IMR-90 (cell line): ENCODE measurements around the gene SH3RF3. TPM values are rescaled to one million over a fixed set of nuclear protein-coding genes. Genes with fewer than 3 reads are reported as not detected.

Source experiments
- ATAC-seq: fragments of 200-7000 bp; cut with Tn5 transposase; 2 replicates; pipeline ENCODE4 v1.9.1; 2020; ENCODE audit warnings: low read depth, mild to moderate bottlenecking, moderate library complexity
- BruUV-seq: library from RNA; stranded (reverse); fragments of 400-500 nt; replicated peaks from 2 replicates; lab custom pipeline; 2021; lab: Mats Ljungman, UMichigan
- CTCF ChIA-PET: fragments of 300-600 bp; formaldehyde crosslinking; extraction: SDS; loops from one replicate; lab custom pipeline; 2021; ENCODE audit warnings: antibody characterized with exemption; lab: Yijun Ruan, JAX
- POLR2A ChIA-PET: fragments of 300-600 bp; sonication (Branson Sonifier 250); formaldehyde crosslinking; loops from one replicate; lab custom pipeline; 2022; ENCODE audit warnings: antibody characterized with exemption; ENCODE audit not compliant: unreplicated experiment; lab: Charles Lee
- DNase-seq: peaks from one replicate; pipeline ENCODE4 v3.0.0; 2013
- H2AFZ ChIP-seq: replicated peaks from 2 replicates; pipeline ENCODE3; 2013; ENCODE audit warnings: low read length, mild to moderate bottlenecking; ENCODE audit not compliant: poor library complexity
- H2AK5ac ChIP-seq: 2 replicates; pipeline ENCODE4 v1.6.1; 2013; ENCODE audit warnings: low read depth, low read length, inconsistent platforms
- H2AK9ac ChIP-seq: replicated peaks from 2 replicates; pipeline ENCODE3; 2013; ENCODE audit warnings: mild to moderate bottlenecking, low read depth, low read length, moderate library complexity; ENCODE audit not compliant: poor library complexity
- H2BK120ac ChIP-seq: 2 replicates; pipeline ENCODE4 v1.6.1; 2013; ENCODE audit warnings: low read depth, low read length, inconsistent platforms
- H2BK15ac ChIP-seq: 3 replicates; pipeline ENCODE4 v1.6.1; 2013; ENCODE audit warnings: low read depth, low read length, inconsistent platforms
- H2BK20ac ChIP-seq: 2 replicates; pipeline ENCODE4 v1.6.1; 2013; ENCODE audit warnings: low read depth, mild to moderate bottlenecking, inconsistent platforms, low read length, moderate library complexity
- H2BK5ac ChIP-seq: 2 replicates; pipeline ENCODE4 v1.6.1; 2013; ENCODE audit warnings: mild to moderate bottlenecking, low read depth, low read length, inconsistent platforms; ENCODE audit not compliant: poor library complexity, severe bottlenecking
- H3K14ac ChIP-seq: replicated peaks from 2 replicates; pipeline ENCODE4 v1.6.1; 2013; ENCODE audit warnings: low read depth, low read length, inconsistent platforms
- H3K18ac ChIP-seq: 2 replicates; pipeline ENCODE4 v1.6.1; 2013; ENCODE audit warnings: low read depth, low read length, control low read depth
- H3K23ac ChIP-seq: 2 replicates; pipeline ENCODE4 v1.6.1; 2013; ENCODE audit warnings: low read depth, low read length, inconsistent platforms
- H3K27ac ChIP-seq: 2 replicates; pipeline ENCODE4 v1.5.1; 2013; ENCODE audit warnings: mild to moderate bottlenecking, control low read depth, low read length; ENCODE audit not compliant: insufficient read depth
- H3K27me3 ChIP-seq: 2 replicates; pipeline ENCODE4 v1.6.1; 2013; ENCODE audit warnings: low read length; ENCODE audit not compliant: control insufficient read depth, insufficient read depth
- H3K36me3 ChIP-seq: 2 replicates; pipeline ENCODE4 v1.6.1; 2013; ENCODE audit warnings: low read length, mixed read lengths; ENCODE audit not compliant: control insufficient read depth, insufficient read depth
- H3K4ac ChIP-seq: 2 replicates; pipeline ENCODE4 v1.6.1; 2013; ENCODE audit warnings: low read depth, low read length, inconsistent platforms
- H3K4me1 ChIP-seq: 2 replicates; pipeline ENCODE4 v1.6.1; 2013; ENCODE audit warnings: low read length, mixed read lengths; ENCODE audit not compliant: control insufficient read depth, insufficient read depth
- H3K4me2 ChIP-seq: 2 replicates; pipeline ENCODE4 v1.6.1; 2013; ENCODE audit warnings: low read depth, mild to moderate bottlenecking, control low read depth, low read length, moderate library complexity
- H3K4me3 ChIP-seq: 2 replicates; pipeline ENCODE4 v1.5.1; 2013; ENCODE audit warnings: low read depth, mild to moderate bottlenecking, control low read depth, low read length, moderate library complexity; ENCODE audit not compliant: insufficient read depth
- H3K56ac ChIP-seq: 2 replicates; pipeline ENCODE4 v1.6.1; 2013; ENCODE audit warnings: low read length, inconsistent platforms; ENCODE audit not compliant: insufficient read depth; ENCODE audit errors: extremely low read depth
- H3K79me1 ChIP-seq, 2 experiments: 2 replicates each; pipeline ENCODE4 v1.6.1; 2013; ENCODE audit warnings: low read length in 2 of 2, inconsistent platforms in 1 of 2, low read depth in 1 of 2
- H3K9ac ChIP-seq: 2 replicates; pipeline ENCODE4 v1.6.1; 2013; ENCODE audit warnings: low read depth, low read length, control low read depth
- H3K9me1 ChIP-seq: 2 replicates; pipeline ENCODE4 v1.6.1; 2013; ENCODE audit warnings: low read length, inconsistent platforms; ENCODE audit not compliant: insufficient read depth
- H3K9me3 ChIP-seq: 2 replicates; pipeline ENCODE4 v1.6.1; 2013; ENCODE audit warnings: low read length; ENCODE audit not compliant: control insufficient read depth, insufficient read depth
- H4K20me1 ChIP-seq: 2 replicates; pipeline ENCODE4 v1.6.1; 2013; ENCODE audit warnings: low read length, inconsistent platforms; ENCODE audit not compliant: insufficient read depth
- H4K5ac ChIP-seq: 2 replicates; pipeline ENCODE4 v1.6.1; 2013; ENCODE audit warnings: mild to moderate bottlenecking, low read depth, low read length, control low read depth
- H4K8ac ChIP-seq, 2 experiments: 2 replicates each; pipeline ENCODE4 v1.6.1; 2013; ENCODE audit warnings: low read depth in 2 of 2, low read length in 2 of 2, control low read depth in 1 of 2, inconsistent platforms in 1 of 2
- H4K91ac ChIP-seq: 2 replicates; pipeline ENCODE4 v1.6.1; 2013; ENCODE audit warnings: low read depth, low read length, inconsistent platforms; ENCODE audit not compliant: insufficient read depth
- BHLHE40 ChIP-seq: fragments of 150-350 bp; IDR thresholded peaks from 2 replicates; pipeline ENCODE4 v1.6.1; 2016; ENCODE audit warnings: mild to moderate bottlenecking, low read depth, low read length
- FOS ChIP-seq: fragments of 150-350 bp; IDR thresholded peaks from 2 replicates; pipeline ENCODE4 v1.6.1; 2016; ENCODE audit warnings: low read depth, low read length
- MAFK ChIP-seq: IDR thresholded peaks from 2 replicates; pipeline ENCODE4 v1.6.1; 2012; ENCODE audit warnings: low read depth, low read length, improper control_type of control experiment
- MAZ ChIP-seq: IDR thresholded peaks from 2 replicates; pipeline ENCODE4 v1.6.1; 2012; ENCODE audit warnings: low read depth, mild to moderate bottlenecking, low read length, improper control_type of control experiment, moderate library complexity, borderline replicate concordance
- MXI1 ChIP-seq: IDR thresholded peaks from 2 replicates; pipeline ENCODE4 v1.6.1; 2012; ENCODE audit warnings: low read depth, mild to moderate bottlenecking, low read length, moderate library complexity, borderline replicate concordance
- NFE2L2 ChIP-seq: fragments of 150-350 bp; IDR thresholded peaks from 2 replicates; pipeline ENCODE4 v1.6.1; 2016; ENCODE audit warnings: low read depth, mild to moderate bottlenecking, low read length
- POLR2A ChIP-seq: IDR thresholded peaks from 2 replicates; pipeline ENCODE4 v1.6.1; 2012; ENCODE audit warnings: mild to moderate bottlenecking, low read depth, low read length
- RAD21 ChIP-seq: IDR thresholded peaks from 2 replicates; pipeline ENCODE4 v1.6.1; 2012; ENCODE audit warnings: low read length, improper control_type of control experiment
- RFX5 ChIP-seq: IDR thresholded peaks from 2 replicates; pipeline ENCODE4 v1.8.0; 2012; ENCODE audit warnings: low read depth, mild to moderate bottlenecking, low read length, moderate library complexity
- SMC3 ChIP-seq: fragments of 150-350 bp; IDR thresholded peaks from 2 replicates; pipeline ENCODE4 v1.6.1; 2016; ENCODE audit warnings: low read depth, mild to moderate bottlenecking, antibody characterized with exemption, low read length, moderate library complexity
- WGBS, 2 experiments: methylation state at CpG; one replicate each; pipeline versions ENCODE4 v1.1.5 to v1.1.7; 2013; ENCODE audit warnings: missing lambda C conversion rate in 2 of 2; ENCODE audit not compliant: insufficient read length in 1 of 2; ENCODE audit errors: extremely low coverage in 2 of 2; 5-methylcytosine and 5-hydroxymethylcytosine counted together
- dilution Hi-C: fragments of 300-500 bp; cut with HindIII; formaldehyde crosslinking; loops from one replicate; pipeline ENCODE4 v1.14.3; 2018; ENCODE audit warnings: low sequenced_read_pairs; ENCODE audit not compliant: unreplicated experiment
- in situ Hi-C: fragments of 300-500 bp; cut with MboI; formaldehyde crosslinking; loops from 3 replicates; pipeline ENCODE4 v1.14.3; 2019; ENCODE audit warnings: low sequenced_read_pairs, inconsistent platforms, mixed read lengths
- intact Hi-C: fragments of 100-400 bp; cut with micrococcal nuclease; formaldehyde crosslinking; loops from 2 replicates; pipeline ENCODE4 v1.10.0; 2022
- polyA plus RNA-seq, 3 experiments: library from polyadenylated mRNA; depleted of rRNA; stranded (reverse); fragments of >200 nt; gene quantifications; 2 replicates each; pipeline ENCODE4 v1.2.3, GENCODE V29; 2012; ENCODE audit warnings: low replicate concordance in 1 of 3
- total RNA-seq: library from RNA; depleted of rRNA; stranded (reverse); fragments of >200 nt; gene quantifications from 2 replicates; pipeline ENCODE4 v1.2.3, GENCODE V29; 2012
- TF ChIP-seq, protein P1 (sequence below): conservative IDR thresholded peaks from 2 replicates; pipeline ENCODE4 v1.5.1; 2012; ENCODE audit warnings: mild to moderate bottlenecking, low read depth, low read length, improper control_type of control experiment

The SH3RF3 gene
- total and polyA plus RNA-seq, 2 of the 4 experiments (the other 2 are of a cell fraction), result 3.4 to 5.3 TPM

DNA sequence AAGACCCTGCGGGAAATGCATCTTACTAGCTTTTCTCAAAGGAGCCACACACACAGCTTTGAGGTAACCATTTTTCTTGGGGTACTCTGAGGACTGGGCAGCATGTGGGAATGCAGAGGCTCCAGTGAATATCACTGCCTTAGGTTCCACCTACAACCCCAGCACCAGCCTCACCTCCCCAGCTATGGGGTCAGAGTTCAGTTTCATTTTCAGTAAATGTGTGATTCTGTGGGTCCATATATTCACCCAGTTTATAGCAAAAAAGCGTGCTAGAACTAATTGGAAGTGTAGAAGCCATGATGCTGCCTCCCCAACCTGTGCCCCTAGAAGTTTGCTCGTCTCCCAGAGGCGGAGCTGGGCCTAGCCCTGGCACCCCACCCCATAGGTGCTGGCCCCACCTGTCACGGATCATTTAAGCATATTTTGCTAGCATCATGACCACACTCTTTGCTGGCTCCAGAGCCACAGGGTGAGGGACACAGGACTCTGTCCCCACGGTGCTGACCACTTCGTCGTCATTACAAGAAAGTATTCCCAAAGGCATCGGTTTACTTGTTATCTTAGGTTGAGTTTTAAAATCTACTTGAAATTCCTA is 57.7 kb downstream of the SH3RF3 start:
- dilution Hi-C loops, result no loop called here
- 100% methylated on average over 2 of the region's 9 CpGs; no CpG with 5 or more reads in 1 of the 2 experiments for WGBS, 2 experiments
- peak overlapping the region; percentile 88 for H2AK5ac ChIP-seq

More for the DNA sequence above, 57.7 kb downstream of the SH3RF3 start:
- H2AK9ac ChIP-seq, result no peak overlapping the region
- DNase-seq, result no peak
- H2BK20ac ChIP-seq, result peak overlapping the region; percentile 90
- H3K79me1 ChIP-seq, result peaks cover 64 to 89% of the 10 kb centered on the region in 2 experiments
- ATAC-seq, result no peak
- peak overlapping the region; percentile 92 for H2BK120ac ChIP-seq
- BruUV-seq, result no TSS peak
- H4K5ac ChIP-seq, result peak overlapping the region; percentile 88
- 0 out of 2 replicates have a peak overlapping the region, but pooled peaks have one; percentile 64 for H3K56ac ChIP-seq
- peak overlapping the region; percentile 87 for H4K91ac ChIP-seq
- peak overlapping the region; percentile 60; the same call in 1 of the 2 replicates for H3K23ac ChIP-seq
- peaks cover 27% of the 10 kb centered on the region for H3K4me1 ChIP-seq
- peak overlapping the region; percentile 39 to 54; a peak in 2 of 4 replicates for H4K8ac ChIP-seq
- TF ChIP-seq SMC3, result no peak
- TF ChIP-seq POLR2A, result no peak
- TF ChIP-seq NFE2L2, result no peak
- no peak for TF ChIP-seq MAFK
- TF ChIP-seq RFX5, result no peak
- no peak for TF ChIP-seq MXI1
- no peak for TF ChIP-seq FOS
- TF ChIP-seq MAZ, result no peak
- no peak for TF ChIP-seq BHLHE40
- TF ChIP-seq, protein P1, sequence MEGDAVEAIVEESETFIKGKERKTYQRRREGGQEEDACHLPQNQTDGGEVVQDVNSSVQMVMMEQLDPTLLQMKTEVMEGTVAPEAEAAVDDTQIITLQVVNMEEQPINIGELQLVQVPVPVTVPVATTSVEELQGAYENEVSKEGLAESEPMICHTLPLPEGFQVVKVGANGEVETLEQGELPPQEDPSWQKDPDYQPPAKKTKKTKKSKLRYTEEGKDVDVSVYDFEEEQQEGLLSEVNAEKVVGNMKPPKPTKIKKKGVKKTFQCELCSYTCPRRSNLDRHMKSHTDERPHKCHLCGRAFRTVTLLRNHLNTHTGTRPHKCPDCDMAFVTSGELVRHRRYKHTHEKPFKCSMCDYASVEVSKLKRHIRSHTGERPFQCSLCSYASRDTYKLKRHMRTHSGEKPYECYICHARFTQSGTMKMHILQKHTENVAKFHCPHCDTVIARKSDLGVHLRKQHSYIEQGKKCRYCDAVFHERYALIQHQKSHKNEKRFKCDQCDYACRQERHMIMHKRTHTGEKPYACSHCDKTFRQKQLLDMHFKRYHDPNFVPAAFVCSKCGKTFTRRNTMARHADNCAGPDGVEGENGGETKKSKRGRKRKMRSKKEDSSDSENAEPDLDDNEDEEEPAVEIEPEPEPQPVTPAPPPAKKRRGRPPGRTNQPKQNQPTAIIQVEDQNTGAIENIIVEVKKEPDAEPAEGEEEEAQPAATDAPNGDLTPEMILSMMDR, result no peak
- TF ChIP-seq RAD21, result no peak
- H2BK15ac ChIP-seq, result peak overlapping the region; percentile 75; the same call in 1 of the 3 replicates
- H3K27ac ChIP-seq, result peak overlapping the region; percentile 84; the same call in 1 of the 2 replicates
- in situ Hi-C loops (no loop called here), intact Hi-C loops (loop anchor here (1.0 kb wide), 1 partner anchor 41 kb away; no protein-coding TSS in a partner anchor)
- no peak overlapping the region for H3K4me3 ChIP-seq
- H3K9me1 ChIP-seq, result peaks cover 28% of the 10 kb centered on the region
- H2BK5ac ChIP-seq, result peak overlapping the region; percentile 91
- H3K14ac ChIP-seq, result peak overlapping the region; percentile 72
- no peaks in the 10 kb centered on the region for H3K27me3 ChIP-seq
- ChIA-PET CTCF (no interaction called here), POLR2A (no interaction called here)
- peak overlapping the region; percentile 84 for H3K18ac ChIP-seq
- H4K20me1 ChIP-seq, result peaks cover 17% of the 10 kb centered on the region; the same call in 1 of the 2 replicates
- H3K9ac ChIP-seq, result no peak overlapping the region
- H3K36me3 ChIP-seq, result no peaks in the 10 kb centered on the region
- H3K9me3 ChIP-seq, result no peaks in the 10 kb centered on the region
- H3K4me2 ChIP-seq, result no peak overlapping the region
- no peak overlapping the region for H2AFZ ChIP-seq
- peak overlapping the region; percentile 87 for H3K4ac ChIP-seq
